Stimulated activated CD8-positive, alpha-beta memory T cell treated with anti-CD3 and anti-CD28 coated beads, Interleukin-12 subunit alpha, Interleukin-12 subunit beta, amount 100 ng/mL, for 24 hours (primary cell): ENCODE measurements around the gene TSPAN9.

Source experiments
- DNase-seq: peaks from one replicate; pipeline ENCODE4 v3.0.0-alpha.2; 2020; ENCODE audit errors: extremely low read depth

Gene TSPAN9

DNA sequence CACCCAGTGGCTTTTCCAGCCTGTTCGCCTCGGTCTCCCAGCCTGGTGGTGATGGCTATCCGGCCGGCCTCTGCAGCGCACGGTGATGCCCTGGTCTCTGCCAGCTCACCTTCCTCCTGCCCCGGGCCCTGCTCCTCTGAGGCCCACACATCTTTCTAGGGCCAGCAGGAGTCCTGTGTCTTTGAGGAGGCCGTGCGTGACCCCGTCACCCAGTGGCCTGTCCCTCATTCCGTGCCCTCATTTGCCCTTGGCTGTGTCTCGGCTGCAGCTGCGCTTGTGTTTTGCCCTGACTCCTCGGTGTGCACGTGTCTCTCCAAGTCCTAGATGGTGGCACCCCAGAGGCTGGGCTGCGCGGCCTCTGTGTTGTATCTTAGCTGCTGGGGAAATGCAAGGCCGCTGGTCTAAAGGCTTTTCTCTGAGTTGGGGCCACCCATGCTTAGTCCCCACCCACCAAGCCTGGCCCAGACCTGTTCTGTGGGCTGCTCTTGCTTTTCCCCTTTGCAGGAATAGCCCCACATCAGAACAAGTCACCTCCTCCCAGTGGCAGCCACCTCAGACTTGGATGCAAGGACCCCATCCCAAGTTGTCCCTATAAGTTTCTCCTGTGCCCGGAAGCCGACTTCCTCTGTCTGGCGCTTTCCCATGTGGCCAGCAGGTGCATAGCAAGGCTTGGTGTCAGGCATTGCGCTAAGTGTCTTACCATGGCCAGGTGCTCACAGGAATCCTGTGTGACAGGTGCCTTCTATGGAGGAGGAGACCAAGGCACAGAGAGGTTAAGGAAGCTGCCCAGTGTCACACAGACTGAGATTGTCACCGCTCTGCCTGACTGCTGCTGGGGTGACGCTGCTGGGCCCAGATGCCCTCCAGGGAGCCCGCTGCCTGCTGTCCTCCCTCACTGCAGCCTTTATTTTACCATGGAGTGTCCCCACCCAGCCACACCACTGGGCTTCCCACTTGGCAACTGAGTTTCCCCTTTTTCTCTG, 64.5 kb downstream of the TSPAN9 start:
- no peak for DNase-seq

DNA sequence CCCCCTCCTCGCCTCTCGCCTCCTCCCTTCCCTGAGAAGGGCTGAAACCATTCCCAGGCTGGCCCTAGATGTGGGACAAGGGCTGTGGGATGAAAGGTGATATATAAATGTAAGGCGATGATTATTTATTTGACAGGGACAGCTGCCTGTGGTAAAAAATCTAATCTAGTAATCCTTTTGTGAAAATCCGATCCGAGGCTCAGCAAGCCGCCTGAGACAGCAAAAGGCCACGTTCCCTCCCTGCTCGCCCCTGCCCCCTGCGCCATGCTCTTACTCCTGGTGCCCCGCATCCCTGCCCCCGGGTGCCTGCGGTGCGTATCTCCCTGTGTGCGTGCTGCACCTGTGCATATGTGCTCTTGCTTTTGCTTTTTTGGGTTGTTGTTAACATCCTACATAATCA, 65.2 kb downstream of the TSPAN9 start:
- DNase-seq: no peak

DNA sequence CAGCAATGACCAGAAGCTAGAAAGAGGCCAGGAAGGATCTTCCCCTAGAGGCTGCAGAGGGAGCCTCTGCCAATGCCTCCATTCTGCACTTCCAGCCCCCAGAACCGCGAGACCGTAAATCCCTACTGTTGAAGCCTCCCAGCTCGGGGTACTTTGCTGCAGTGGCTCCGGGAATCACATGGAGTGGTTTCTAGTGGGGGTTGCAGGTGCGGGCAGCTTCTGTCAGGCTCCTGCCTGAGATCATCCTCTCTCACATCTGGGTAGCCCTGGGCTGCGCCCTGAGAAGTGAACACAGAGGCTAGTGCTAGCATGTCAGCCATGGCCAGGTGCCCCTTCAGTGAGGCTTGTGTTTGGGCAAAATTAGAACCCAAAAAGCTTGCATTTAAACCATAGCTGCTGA, 67.3 kb downstream of the TSPAN9 start:
- DNase-seq: no peak

DNA sequence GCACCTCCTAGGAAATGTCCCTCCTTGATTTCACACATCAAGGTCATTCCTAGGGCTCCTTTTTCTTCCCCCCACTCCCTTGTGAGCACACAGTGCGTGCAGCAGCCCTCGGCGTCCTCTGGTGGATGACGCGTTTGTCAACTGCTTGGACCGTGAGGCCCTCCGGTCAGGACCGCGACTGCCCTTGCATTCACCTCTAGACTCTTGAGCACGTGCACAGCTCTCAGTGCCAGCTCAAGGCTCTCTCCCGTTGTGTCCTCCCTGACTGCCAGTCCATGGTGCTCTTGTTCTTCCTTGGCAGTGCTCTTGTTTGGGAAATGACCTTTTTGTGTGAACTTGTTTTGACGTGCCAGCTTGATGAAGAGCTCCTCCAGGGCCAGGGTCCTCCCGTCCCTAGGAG, 67.9 kb downstream of the TSPAN9 start:
- no peak for DNase-seq

DNA sequence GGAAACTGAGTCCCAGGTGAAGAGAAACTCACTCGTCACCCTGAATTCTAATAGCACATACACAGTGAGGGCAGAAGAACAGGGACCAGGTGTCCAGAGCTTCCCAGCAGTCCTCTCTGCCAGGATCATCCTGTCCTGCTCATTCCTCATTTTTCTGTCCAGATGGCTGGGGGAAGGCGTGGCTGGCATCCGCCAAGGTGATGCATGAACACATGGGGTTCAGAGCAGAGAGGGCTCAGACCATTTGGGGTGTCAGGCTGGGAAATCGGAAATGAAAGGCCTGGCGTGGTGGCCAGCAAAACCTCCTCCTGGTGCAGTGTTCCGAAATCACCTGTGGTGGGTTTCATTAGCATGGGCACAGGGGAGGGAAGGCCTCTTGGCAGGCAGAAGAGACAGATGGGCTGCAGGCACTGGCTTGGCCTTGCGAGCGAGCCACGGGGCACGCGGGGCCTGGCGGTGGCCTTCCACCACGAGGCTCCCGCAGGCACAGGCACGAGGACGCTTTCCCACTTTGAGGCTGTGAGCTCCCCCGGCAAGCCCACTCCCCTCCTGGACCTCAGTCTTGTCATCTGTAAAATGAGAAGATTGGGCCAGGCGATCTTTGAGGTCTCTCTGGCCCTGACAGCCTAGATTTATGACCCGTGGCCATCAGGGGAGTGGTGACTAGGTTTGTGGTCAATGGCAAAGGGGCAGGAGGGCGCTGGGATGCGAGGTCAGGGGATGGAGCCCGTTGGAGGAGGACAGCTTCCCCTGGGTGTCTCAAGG, 68.5 kb downstream of the TSPAN9 start:
- no peak for DNase-seq

DNA sequence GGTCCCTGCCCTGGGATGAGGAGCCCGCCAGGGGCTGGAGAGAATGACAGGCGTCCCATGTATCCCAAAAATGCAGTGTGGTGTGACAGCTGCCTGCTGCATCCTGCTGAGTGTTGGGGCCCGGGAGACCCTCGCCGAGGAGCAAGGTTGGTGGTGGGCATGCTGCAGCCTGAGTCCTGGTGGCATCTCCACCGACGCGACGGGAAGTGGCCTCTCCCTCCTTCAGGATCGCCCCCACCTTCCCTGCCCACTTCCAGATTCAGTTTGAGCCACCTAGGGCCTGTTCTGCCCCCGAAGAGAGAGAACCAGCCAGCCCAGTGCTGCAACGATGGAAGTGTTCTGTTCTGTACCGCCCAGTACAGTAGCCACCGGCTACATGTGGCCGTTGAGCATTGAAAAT, 70.1 kb downstream of the TSPAN9 start:
- no peak for DNase-seq

DNA sequence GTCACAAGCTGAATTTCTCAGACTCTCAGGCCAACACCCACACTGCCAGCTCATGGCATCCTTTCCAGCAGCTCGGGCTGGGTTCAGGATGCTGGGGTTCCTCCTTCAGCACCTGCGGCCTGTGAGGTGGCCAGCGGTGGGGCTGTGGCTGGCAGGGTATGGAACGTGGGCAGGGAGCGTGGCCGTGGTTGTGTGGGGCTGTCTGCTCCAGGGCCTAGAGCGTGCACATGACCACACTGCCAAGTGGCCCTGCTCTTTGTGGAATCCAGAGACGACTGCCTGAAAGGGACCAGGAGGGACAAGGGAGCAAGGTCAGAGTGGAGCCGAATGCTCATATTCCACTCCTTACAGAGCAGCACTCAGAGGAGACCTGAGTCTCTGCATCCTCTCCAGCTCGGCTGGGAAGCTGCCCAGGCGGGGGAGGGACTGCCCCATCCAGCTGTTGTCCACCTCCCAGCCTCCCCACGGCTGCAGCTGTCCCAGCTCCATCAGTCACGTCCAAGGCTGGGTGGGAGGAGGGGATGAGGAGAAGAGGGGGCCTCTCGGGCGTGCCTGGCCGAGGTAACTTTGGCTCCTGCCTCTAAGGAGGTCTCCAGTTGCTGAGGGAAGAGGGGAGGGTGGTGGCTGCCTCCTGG, 71.3 kb downstream of the TSPAN9 start:
- no peak for DNase-seq

DNA sequence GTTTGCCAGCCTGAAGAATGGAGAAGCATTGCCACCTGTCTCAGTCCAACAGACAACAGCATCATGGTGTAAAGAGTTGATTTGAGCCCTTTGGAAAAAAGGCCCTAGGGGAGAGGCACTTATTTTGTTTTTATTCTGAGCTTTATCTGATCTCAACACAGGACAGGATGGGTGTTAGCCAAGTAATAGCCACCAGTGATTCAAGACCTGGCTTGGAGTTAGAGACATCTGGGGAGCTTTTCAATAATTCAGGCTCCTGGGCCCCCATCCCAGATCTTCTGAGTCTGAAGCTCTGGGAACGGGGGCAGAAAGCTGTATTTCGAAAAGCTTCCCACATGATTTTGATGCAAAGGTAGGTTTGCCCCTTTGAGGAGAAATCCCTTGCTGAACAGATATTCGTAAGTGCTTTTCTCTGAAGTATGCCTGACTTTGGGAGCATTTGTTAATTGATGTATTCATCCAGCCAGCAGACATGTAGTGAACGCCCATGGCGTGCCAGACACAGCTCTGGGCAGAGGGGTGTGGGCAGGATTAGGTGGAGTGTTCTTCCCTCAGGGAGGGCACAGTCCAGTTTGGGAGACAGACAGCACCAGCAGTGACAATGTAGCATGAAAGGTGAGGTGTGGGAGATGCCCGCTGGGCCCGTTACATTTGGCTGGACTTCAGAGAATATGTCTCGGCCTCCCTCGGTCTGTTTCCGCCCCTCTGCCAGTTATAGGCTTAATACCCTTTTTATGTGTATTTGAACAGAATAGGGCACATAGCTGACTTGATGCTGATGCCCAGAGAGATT, 72.5 kb downstream of the TSPAN9 start:
- no peak for DNase-seq

DNA sequence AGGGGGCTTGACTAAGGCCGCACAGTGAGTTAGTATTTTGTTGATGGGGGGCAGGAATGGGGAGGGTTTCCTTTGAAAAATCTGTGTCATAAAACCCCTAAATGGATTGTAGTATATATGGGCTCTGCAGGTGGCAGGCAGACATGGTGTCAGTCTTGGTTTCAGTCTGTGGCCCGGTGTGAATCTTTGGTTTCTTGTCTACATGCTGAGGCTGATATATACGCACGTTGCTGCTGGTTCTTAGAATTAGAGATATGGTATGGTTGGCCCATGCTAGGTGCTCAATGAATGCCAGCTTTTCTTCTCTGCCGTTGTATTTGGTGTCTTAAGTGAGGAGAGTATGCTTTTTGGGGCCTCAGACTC, 73.1 kb downstream of the TSPAN9 start:
- DNase-seq: no peak

DNA sequence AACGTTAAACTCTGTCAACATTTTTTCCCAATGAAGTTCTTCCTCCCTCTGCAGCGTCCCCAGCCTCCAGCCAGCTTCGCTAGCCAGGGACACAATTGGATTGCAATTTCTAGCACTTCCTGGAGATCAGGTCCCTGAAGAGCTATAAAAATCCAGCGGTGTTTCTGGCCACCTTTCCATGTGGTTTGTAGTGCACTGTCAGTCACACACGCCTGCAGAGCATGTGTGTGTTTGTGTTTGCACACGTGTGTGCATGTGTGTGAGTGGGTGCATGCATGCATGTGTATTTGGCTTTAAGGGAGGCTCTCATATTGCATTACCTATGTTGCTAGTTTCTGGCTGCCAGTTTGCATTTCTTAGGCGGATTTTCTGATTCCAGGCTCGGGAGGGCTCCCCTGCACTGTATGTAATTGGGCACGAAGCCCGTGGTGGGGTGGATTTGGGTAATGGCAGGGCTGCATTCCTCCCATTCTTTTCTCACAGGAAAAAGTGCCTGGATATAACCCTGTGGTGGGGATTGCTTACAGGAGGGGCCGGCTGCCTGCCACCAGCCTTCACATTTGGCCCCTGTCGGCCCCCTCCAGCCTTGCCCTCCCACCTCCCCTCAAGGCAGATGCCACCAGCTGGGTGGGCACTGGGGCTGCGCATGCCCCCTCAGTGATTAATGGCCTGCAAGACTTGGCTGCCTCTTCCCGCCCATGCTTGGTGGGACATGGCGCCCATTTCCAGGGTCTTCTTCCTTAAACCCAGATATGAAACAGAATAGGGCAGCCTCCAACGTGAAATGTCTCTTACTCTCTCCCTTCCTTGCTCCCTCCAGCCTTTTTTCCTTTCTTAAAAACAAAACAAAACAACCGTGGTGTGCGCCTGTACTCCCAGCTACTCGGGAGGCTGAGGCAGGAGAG, 74.0 kb downstream of the TSPAN9 start:
- DNase-seq: no peak

DNA sequence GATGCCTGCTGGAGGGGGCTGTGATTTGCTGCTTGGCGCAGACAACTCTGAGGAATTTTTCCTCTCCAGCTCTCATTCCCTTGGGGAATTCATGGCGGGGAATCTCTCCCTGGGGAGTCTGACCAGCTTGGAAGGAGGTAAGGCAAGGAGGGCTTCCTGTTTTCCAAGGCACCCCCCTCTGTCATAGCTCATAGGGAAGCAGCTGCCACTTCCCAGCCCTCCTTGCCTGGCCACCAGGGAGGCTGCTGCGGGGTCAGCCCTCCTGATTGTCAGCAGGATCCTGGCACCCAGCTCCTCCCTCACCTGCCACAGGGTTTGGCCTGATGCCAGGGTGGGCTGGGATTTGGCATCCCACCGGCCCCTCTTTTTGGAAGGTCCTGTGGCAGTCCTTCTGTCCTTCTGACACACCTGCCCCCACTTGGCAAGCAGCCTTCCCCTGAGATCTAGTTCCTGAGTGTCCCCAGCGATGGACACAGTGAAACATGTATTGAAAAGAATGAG, 74.9 kb downstream of the TSPAN9 start:
- no peak for DNase-seq

DNA sequence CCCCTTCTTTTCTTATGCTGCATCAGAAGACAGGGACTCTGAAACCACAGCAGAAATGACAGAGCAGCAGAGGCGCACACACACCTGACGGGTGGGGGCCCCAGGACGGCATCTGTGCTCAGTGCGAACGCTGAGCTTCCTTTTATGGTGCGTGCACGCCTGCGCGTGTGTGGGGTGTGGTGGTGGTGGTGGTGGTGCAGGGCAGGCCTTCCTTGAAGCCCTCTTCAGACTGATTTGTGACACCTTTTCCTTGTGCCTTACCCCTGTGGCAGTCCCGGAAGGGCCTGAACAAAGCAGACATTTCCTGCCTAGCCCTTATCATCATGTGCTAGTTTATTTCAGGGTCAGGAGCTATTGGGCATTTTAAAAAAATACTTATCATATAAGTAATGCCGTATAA, 75.7 kb downstream of the TSPAN9 start:
- no peak for DNase-seq

DNA sequence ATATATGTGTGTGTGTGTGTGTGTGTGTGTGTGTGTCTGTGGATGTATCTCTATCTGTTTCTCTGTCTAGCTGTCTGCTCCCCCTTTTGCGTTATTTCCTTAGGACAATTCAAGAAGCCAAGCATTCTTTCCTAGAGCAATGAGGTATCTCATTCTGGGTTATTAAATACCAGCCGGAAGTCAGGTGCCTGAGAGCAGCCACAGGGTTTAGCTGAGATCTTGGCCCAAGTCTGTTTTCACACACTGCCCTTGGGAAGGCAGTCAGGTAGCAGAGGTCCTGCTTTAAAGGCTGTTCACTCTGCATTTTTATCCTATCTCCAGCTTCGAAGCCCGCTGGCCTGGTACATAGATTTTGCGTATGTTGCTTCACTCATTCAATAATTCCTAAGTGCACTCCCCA, 76.8 kb downstream of the TSPAN9 start:
- no peak for DNase-seq

DNA sequence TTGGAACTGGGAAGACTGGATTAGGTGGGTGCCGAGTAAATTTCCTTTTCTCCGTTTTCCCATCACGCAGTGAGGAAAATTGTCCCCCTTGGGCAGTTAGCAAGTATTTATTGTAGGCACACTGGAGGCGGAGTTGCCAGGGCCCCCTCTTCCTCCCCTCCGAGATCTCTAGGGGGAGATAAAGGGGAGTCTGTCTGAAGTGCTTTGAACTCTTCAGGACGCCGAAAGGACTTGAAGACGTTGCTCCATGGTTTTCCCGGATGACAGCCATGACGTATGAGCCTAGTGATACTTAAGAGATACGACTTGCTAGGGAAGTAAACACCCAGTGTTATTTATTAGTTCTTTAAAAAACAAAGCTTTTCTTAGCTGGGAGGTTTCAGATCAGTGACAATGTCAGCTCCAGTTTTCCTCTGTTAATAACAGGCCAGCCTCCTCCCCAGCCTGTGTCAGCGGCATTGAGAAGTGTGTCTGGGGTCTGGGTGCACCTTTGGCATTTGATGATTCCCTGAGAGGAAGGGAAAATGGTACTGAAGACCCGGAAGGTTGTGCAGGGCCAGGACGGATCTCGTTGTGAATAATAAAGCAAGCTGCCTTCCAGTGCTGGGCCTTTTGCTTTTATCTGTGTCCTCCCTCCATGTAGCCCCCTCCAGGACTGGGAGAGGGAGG, 78.7 kb downstream of the TSPAN9 start:
- no peak for DNase-seq

DNA sequence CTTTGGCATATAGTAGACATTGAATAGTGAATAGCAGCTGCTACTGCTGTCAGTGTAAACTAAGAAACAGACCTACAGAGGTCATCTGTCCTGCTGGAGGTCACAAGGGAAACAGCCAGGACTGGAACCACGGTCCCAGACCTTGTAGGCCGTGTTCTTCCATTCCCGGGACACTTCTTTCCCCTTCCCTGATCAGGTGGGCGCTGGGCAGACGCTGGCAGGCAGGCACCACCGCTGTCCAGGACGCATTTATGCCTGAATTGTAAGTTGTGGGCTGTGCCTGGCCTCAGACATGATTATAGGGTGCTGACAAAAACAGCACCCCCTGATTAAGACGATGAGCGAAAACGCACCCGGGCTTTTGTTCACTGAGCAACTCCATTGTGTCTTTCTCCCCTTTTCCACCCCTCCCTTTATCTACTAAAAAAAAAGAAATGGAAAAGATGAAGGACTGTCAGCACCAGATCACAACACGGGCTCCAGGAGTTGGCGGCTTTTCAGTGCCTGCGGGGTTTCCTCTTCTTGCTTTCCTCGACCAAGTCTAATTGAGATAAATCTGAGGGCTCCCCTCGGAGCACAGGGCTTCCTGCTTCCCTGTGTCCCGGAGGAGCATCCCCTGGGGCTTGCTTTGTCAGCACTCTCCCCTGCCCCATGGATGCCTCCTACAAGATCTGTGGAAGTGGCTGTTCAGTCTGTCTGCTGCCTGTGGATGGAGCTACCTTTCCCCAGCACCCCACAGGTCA, 80.6 kb downstream of the TSPAN9 start:
- DNase-seq: no peak

DNA sequence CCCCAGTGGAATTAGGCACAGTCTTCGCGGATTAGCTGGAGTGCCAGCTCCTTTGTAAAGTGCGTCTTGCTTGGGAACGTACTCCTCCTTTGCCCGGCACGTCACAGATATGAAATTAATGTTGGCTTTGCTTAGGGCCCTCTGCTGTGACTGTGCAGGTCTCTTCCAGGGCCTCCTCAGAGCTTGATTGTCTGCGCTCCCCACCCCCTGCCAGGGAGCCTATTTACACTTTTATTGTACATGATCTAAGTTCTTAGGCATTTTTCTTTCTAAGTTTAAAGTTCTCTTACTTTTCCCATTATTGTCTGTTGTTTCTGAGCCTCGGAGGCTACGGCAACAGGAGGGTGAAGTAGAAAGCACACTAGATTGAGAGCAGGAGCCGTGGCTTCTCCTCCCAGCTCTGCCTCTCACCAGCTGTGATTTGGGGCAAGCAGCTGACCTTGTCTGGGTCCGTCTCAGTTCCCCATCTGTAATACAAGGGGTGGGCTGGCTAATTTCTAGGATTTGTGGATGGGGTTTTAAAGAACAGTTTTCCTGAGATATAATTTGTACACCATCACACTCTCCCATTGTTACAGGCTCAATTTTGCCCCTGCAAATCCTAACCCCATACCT, 81.8 kb downstream of the TSPAN9 start:
- no peak for DNase-seq

DNA sequence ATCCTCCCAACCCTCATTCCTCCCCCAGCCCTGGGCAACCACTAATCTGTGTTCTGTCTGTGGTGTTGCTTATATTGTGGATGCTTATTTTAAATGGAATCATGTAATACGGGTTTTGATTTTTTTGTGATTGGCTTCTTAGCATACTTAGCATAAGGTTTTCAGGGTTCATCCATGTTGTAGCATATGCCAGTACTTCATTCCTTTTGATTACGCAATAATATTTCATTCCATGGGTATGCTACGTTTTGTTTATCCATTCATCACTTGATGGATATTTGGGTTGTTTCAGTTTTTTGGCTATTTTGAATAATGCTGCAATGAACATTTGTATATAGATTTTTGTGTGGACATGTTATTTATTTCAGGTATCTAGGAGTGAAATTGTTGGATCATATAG, 82.9 kb downstream of the TSPAN9 start:
- DNase-seq: no peak

DNA sequence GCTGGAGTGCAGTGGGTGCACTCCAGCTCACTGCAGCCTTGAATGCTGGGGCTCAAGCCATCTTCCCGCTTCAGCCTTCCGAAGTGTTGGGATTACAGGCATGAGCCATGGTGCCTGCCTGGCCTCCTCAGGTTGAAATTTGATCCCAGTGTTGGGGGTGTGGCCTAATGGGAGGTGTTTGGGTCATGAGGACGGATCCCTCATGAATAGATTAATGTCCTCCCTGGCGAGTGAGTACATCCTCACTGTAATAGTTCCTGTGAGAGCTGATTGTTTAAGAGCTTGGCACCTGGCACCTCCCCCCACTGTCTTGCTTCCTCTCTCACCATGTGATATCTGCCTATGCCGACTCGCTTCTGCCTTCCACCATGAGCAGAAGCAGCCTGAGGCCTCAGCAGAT, 84.7 kb downstream of the TSPAN9 start:
- DNase-seq: no peak
